IMR-90 (cell line): ENCODE measurements around the gene ATP2B1.

Experiments
- CTCF ChIP-seq: conservative IDR thresholded peaks from 2 replicates; pipeline ENCODE4 v1.5.1; 2012; ENCODE audit warnings: mild to moderate bottlenecking, low read depth, low read length, improper control_type of control experiment
- MXI1 ChIP-seq: IDR thresholded peaks from 2 replicates; pipeline ENCODE4 v1.6.1; 2012; ENCODE audit warnings: low read depth, mild to moderate bottlenecking, low read length, moderate library complexity, borderline replicate concordance
- RFX5 ChIP-seq: IDR thresholded peaks from 2 replicates; pipeline ENCODE4 v1.8.0; 2012; ENCODE audit warnings: low read depth, mild to moderate bottlenecking, low read length, moderate library complexity
- USF2 ChIP-seq: fragments of 150-350 bp; IDR thresholded peaks from 2 replicates; pipeline ENCODE4 v1.6.1; 2017; ENCODE audit warnings: mild to moderate bottlenecking, antibody characterized with exemption, low read length, low read depth

GRCh38 chr12:89695830-89696229 lies 12.8 kb downstream of the ATP2B1 start:
- TF ChIP-seq CTCF (no peak), RFX5 (no peak), MXI1 (no peak), USF2 (no peak)
